ENCODE results near the gene SH3RF1.

DNA sequence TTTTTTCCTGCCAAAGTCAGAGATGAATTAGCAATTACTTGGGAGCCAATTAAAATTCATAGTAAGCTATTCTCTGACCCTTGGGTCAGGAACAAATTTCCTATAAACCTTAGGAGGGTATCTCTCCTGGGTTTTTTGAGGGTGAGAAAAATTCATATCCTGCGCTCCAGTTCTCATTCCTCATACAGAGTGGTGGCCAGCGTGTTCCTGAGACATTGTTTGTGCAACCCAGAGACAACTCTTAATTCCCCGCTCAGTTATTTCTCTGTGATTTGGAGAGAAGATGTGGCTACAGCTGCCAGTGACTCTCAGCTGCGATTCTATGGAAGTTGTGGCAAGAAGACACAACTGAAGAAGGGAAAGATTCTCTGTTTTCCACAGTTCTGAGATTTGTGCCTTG, 222.8 kb downstream of the SH3RF1 start:
- TF ChIP-seq, protein P1, sequence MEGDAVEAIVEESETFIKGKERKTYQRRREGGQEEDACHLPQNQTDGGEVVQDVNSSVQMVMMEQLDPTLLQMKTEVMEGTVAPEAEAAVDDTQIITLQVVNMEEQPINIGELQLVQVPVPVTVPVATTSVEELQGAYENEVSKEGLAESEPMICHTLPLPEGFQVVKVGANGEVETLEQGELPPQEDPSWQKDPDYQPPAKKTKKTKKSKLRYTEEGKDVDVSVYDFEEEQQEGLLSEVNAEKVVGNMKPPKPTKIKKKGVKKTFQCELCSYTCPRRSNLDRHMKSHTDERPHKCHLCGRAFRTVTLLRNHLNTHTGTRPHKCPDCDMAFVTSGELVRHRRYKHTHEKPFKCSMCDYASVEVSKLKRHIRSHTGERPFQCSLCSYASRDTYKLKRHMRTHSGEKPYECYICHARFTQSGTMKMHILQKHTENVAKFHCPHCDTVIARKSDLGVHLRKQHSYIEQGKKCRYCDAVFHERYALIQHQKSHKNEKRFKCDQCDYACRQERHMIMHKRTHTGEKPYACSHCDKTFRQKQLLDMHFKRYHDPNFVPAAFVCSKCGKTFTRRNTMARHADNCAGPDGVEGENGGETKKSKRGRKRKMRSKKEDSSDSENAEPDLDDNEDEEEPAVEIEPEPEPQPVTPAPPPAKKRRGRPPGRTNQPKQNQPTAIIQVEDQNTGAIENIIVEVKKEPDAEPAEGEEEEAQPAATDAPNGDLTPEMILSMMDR (IDR thresholded peaks at IDR 0.05; ENCODE audit: borderline replicate concordance, extremely low read depth, low read length, poor library complexity, severe bottlenecking), result no peak
- no peak for TF ChIP-seq EZH2 (IDR thresholded peaks at IDR 0.05; ENCODE audit: borderline replicate concordance, low read depth, low read length, severe bottlenecking)

Measured in DND-41 (cell line).